GM12864 (cell line): ENCODE measurements around the gene TMTC2.

Experiments used
- DNase-seq: peaks from one replicate; pipeline ENCODE4 v3.0.0-alpha.2; 2011; ENCODE audit warnings: low read depth
- H3K4me3 ChIP-seq: 2 replicates; pipeline ENCODE4 v1.5.1; 2011; ENCODE audit warnings: mild to moderate bottlenecking, low read depth, low read length, control low read depth
- CTCF ChIP-seq: IDR thresholded peaks from 2 replicates; pipeline ENCODE4 v1.5.1; 2011; ENCODE audit warnings: low read depth, mild to moderate bottlenecking, moderate library complexity, low read length, control low read depth, inconsistent platforms; ENCODE audit errors: missing control alignments

TMTC2 gene

GRCh38 chr12:83093426-83093825 is 406.7 kb downstream of the TMTC2 start:
- DNase-seq, result no peak
- TF ChIP-seq CTCF, result no peak
- H3K4me3 ChIP-seq, result no peak overlapping the region

- TF ChIP-seq CTCF, result no peak
- no peak for DNase-seq
- no peak overlapping the region for H3K4me3 ChIP-seq
Measured at GRCh38 chr12:83097643-83098342, 411.1 kb downstream of the TMTC2 start.

GRCh38 chr12:83099436-83099835 is 412.7 kb downstream of the TMTC2 start:
- DNase-seq, result no peak
- no peak overlapping the region for H3K4me3 ChIP-seq
- no peak for TF ChIP-seq CTCF

GRCh38 chr12:83102499-83102898 is 415.8 kb downstream of the TMTC2 start:
- TF ChIP-seq CTCF, result no peak
- no peak overlapping the region for H3K4me3 ChIP-seq
- no peak for DNase-seq

- no peak overlapping the region for H3K4me3 ChIP-seq
- no peak for TF ChIP-seq CTCF
- no peak for DNase-seq
Measured at GRCh38 chr12:83106873-83107272, 420.2 kb downstream of the TMTC2 start.

GRCh38 chr12:83110424-83110823 is 423.7 kb downstream of the TMTC2 start:
- DNase-seq, result no peak
- TF ChIP-seq CTCF, result no peak
- no peak overlapping the region for H3K4me3 ChIP-seq

- no peak overlapping the region for H3K4me3 ChIP-seq
- DNase-seq, result no peak
- TF ChIP-seq CTCF, result no peak
Measured at GRCh38 chr12:83113945-83114344, 427.2 kb downstream of the TMTC2 start.
